Measurements from ENCODE around the gene AKAP13.
A peak's percentile ranks its signal among the peaks of the same experiment; 100 is the strongest.
"Not testable (repeated sequence)": the region's sequence is repeated elsewhere in the genome, so short reads cannot be mapped to it uniquely, and the experiment has no call there.

The AKAP13 gene

GRCh38 chr15:85412066-85412465 lies 31.7 kb downstream of the AKAP13 start:
- DNase-seq (ENCODE audit: low read depth): no peak

GRCh38 chr15:85412956-85413854 lies 32.8 kb downstream of the AKAP13 start:
- DNase-seq (ENCODE audit: low read depth): peak; percentile 74

- DNase-seq (ENCODE audit: low read depth): no peak
Observed at GRCh38 chr15:85414037-85414436, 33.6 kb downstream of the AKAP13 start.

GRCh38 chr15:85414495-85414894 lies 34.1 kb downstream of the AKAP13 start:
- DNase-seq (ENCODE audit: low read depth): no peak

- no peak for DNase-seq (ENCODE audit: low read depth)
Observed at GRCh38 chr15:85414991-85415390, 34.6 kb downstream of the AKAP13 start.

GRCh38 chr15:85415783-85416182 lies 35.4 kb downstream of the AKAP13 start:
- no peak for DNase-seq (ENCODE audit: low read depth)

- no peak for DNase-seq (ENCODE audit: low read depth)
Observed at GRCh38 chr15:85417276-85417675, 36.9 kb downstream of the AKAP13 start.

- DNase-seq (ENCODE audit: low read depth): peak; percentile 50
Observed at GRCh38 chr15:85419161-85419560, 38.8 kb downstream of the AKAP13 start.

GRCh38 chr15:85421116-85421925 lies 40.9 kb downstream of the AKAP13 start:
- no peak for DNase-seq (ENCODE audit: low read depth)

GRCh38 chr15:85422607-85423006 lies 42.2 kb downstream of the AKAP13 start:
- no peak for DNase-seq (ENCODE audit: low read depth)

GRCh38 chr15:85423256-85423655 lies 42.9 kb downstream of the AKAP13 start:
- no peak for DNase-seq (ENCODE audit: low read depth)

- no peak for DNase-seq (ENCODE audit: low read depth)
Observed at GRCh38 chr15:85424154-85424553, 43.8 kb downstream of the AKAP13 start.

- DNase-seq (ENCODE audit: low read depth): no peak
Observed at GRCh38 chr15:85426481-85426880, 46.1 kb downstream of the AKAP13 start.

GRCh38 chr15:85427286-85428028 lies 47.1 kb downstream of the AKAP13 start:
- no peak for DNase-seq (ENCODE audit: low read depth)

- no peak for DNase-seq (ENCODE audit: low read depth)
Observed at GRCh38 chr15:85429522-85429921, 49.1 kb downstream of the AKAP13 start.

- DNase-seq (ENCODE audit: low read depth): no peak
Observed at GRCh38 chr15:85430406-85431204, 50.2 kb downstream of the AKAP13 start.

- no peak for DNase-seq (ENCODE audit: low read depth)
Observed at GRCh38 chr15:85439996-85440395, 59.6 kb downstream of the AKAP13 start.

GRCh38 chr15:85440451-85440850 lies 60.0 kb downstream of the AKAP13 start:
- DNase-seq (ENCODE audit: low read depth): no peak

GRCh38 chr15:85441854-85442253 lies 61.5 kb downstream of the AKAP13 start:
- DNase-seq (ENCODE audit: low read depth): not testable (repeated sequence)

- DNase-seq (ENCODE audit: low read depth): no peak
Observed at GRCh38 chr15:85443046-85443445, 62.6 kb downstream of the AKAP13 start.

- DNase-seq (ENCODE audit: low read depth): no peak
Observed at GRCh38 chr15:85443593-85444087, 63.2 kb downstream of the AKAP13 start.
